Esophagus muscularis mucosa (tissue), 4 donors: ENCODE data around the gene ZNF76. TPM values are rescaled to one million over a fixed set of nuclear protein-coding genes. Genes with fewer than 3 reads are reported as not detected.
A peak's percentile ranks its signal among the peaks of the same experiment; 100 is the strongest.

Source experiments
- DNase-seq: peaks from one replicate; pipeline ENCODE4 v3.0.0-alpha.2; 2017; ENCODE audit errors: extremely low spot score
- H3K27ac ChIP-seq, 4 donors: fragments of 200-600 bp; sonication (generic); replicated peaks in 1 of 4; 1 replicate in 3 of 4; 2 replicates in 1 of 4; pipeline ENCODE4 v1.5.1; 2016 to 2019; ENCODE audit warnings: mild to moderate bottlenecking in 1 of 4
- H3K27me3 ChIP-seq, 4 donors: fragments of 200-600 bp; sonication (generic); one replicate each; pipeline versions ENCODE4 v1.5.1 to v1.6.0; 2016 to 2019
- H3K36me3 ChIP-seq, 4 donors: fragments of 200-600 bp; sonication (generic); one replicate each; pipeline ENCODE4 v1.5.1; 2016 to 2019
- H3K4me1 ChIP-seq, 4 donors: fragments of 200-600 bp; sonication (generic); one replicate each; pipeline ENCODE4 v1.5.1; 2016 to 2019
- H3K4me3 ChIP-seq, 4 donors: fragments of 200-600 bp; sonication (generic); 1 replicate in 2 of 4; 2 replicates in 2 of 4; pipeline ENCODE4 v1.5.1; 2016 to 2019; ENCODE audit warnings: mild to moderate bottlenecking in 4 of 4, moderate library complexity in 1 of 4
- H3K9me3 ChIP-seq, 4 donors: fragments of 200-600 bp; sonication (generic); 1 replicate in 3 of 4; 2 replicates in 1 of 4; pipeline ENCODE4 v1.5.1; 2016 to 2019
- CTCF ChIP-seq, 3 experiments: fragments of 200-600 bp in 2 of 3; fragments of 450-650 bp in 1 of 3; sonication (generic) in 2 of 3; IDR thresholded peaks; one replicate each; pipeline ENCODE4 v1.5.1; 2017 to 2019; ENCODE audit warnings: antibody characterized with exemption in 3 of 3, mild to moderate bottlenecking in 2 of 3, moderate library complexity in 1 of 3
- EP300 ChIP-seq: sonication (generic); formaldehyde crosslinking; IDR thresholded peaks from one replicate; pipeline ENCODE4 v1.6.1; 2017; ENCODE audit warnings: antibody characterized with exemption
- POLR2A ChIP-seq: fragments of 450-650 bp; IDR thresholded peaks from one replicate; pipeline ENCODE4 v1.6.1; 2017; ENCODE audit warnings: antibody characterized with exemption, moderate library complexity, mild to moderate bottlenecking, low read depth
- POLR2AphosphoS5 ChIP-seq, 2 donors: sonication (generic); formaldehyde crosslinking; IDR thresholded peaks; one replicate each; pipeline ENCODE4 v1.6.1; 2017; ENCODE audit warnings: antibody characterized with exemption in 2 of 2
- WGBS: methylation state at CpG from one replicate; pipeline ENCODE4 v1.1.5; 2018; 5-methylcytosine and 5-hydroxymethylcytosine counted together
- intact Hi-C: fragments of 100-400 bp; cut with DNase I; formaldehyde crosslinking; loops from one replicate; pipeline ENCODE4 v1.15.1; 2023
- total RNA-seq, 4 donors: library from RNA; depleted of rRNA; stranded (reverse); fragments of >200 nt; gene quantifications; one replicate each; pipeline versions ENCODE4 v1.1.0 to v1.2.1, GENCODE V29; 2016

Gene ZNF76
- total RNA-seq, 4 donors from 2014 or later, result 33.2 to 47.0 (median 36.2) TPM

- peak overlapping the region; percentile 24 to 52 (median 39) for H3K4me3 ChIP-seq
These were observed 37.5 kb downstream of the ZNF76 start for GRCh38 chr6:35296931-35297600.

GRCh38 chr6:35297601-35298481, 38.3 kb downstream of the ZNF76 start, which contains the start of gene DEF6:
Gene DEF6 (plus strand): TSS chr6:35297818. CDS start chr6:35297857, 39 bp downstream.
- Histone ChIP-seq H3K4me3 (peak within 1 kb of the TSS; percentile 24 to 52 (median 39)), H3K36me3 (peaks cover 13 to 42% (median 28%) of the 10 kb centered on the region in 4 donors), H3K27ac (peak within 1 kb of the TSS; percentile 16 to 63 (median 34)), H3K27me3 (no peaks in the 10 kb centered on the region), H3K4me1 (peaks cover 14 to 22% (median 17%) of the 10 kb centered on the region in 4 donors), H3K9me3 (no peaks in the 10 kb centered on the region)
- intact Hi-C loops, result no loop called here
- no peak for DNase-seq
- WGBS, result 61% methylated on average over 4 of the region's 35 CpGs
- no peak for TF ChIP-seq EP300
- no peak for TF ChIP-seq POLR2A
- TF ChIP-seq CTCF (IDR thresholded peaks at IDR 0.05), result peak; percentile 44 to 70 (median 45)
- peak; percentile 37 to 59 for TF ChIP-seq POLR2AphosphoS5 (IDR thresholded peaks at IDR 0.05)

More at GRCh38 chr6:35296931-35297600, 37.5 kb downstream of the ZNF76 start:
- no peak for DNase-seq
- no peaks in the 10 kb centered on the region for H3K9me3 ChIP-seq
- TF ChIP-seq POLR2A (no peak), POLR2AphosphoS5 (IDR thresholded peaks at IDR 0.05) (no peak), CTCF (IDR thresholded peaks at IDR 0.05) (no peak), EP300 (no peak)
- H3K36me3 ChIP-seq, result peaks cover 21 to 50% (median 36%) of the 10 kb centered on the region in 4 donors
- H3K27me3 ChIP-seq, result no peaks in the 10 kb centered on the region
- 48% methylated on average over 6 of the region's 6 CpGs for WGBS
- H3K27ac ChIP-seq, result peak overlapping the region in 2 of 4 donors; percentile 1 to 4
- intact Hi-C loops, result no loop called here
- peaks cover 14 to 18% (median 15%) of the 10 kb centered on the region in 4 donors for H3K4me1 ChIP-seq

- peak overlapping the region in 2 of 4 donors; percentile 36 to 63 for H3K27ac ChIP-seq
- intact Hi-C loops, result no loop called here
- 90% methylated on average over 6 of the region's 6 CpGs for WGBS
- H3K9me3 ChIP-seq, result no peaks in the 10 kb centered on the region
- peaks cover 14 to 24% (median 17%) of the 10 kb centered on the region in 4 donors for H3K4me1 ChIP-seq
- no peaks in the 10 kb centered on the region for H3K27me3 ChIP-seq
- TF ChIP-seq CTCF (IDR thresholded peaks at IDR 0.05) (no peak), POLR2AphosphoS5 (IDR thresholded peaks at IDR 0.05) (no peak), EP300 (no peak), POLR2A (no peak)
- no peak for DNase-seq
- peak overlapping the region in 2 of 4 donors; percentile 42 to 52 for H3K4me3 ChIP-seq
- H3K36me3 ChIP-seq, result peaks cover 9 to 34% (median 20%) of the 10 kb centered on the region in 4 donors
These were observed 39.1 kb downstream of the ZNF76 start for GRCh38 chr6:35298625-35299140.

- H3K27ac ChIP-seq, result peak overlapping the region in 1 of 4 donors; percentile 31
- H3K27me3 ChIP-seq, result no peaks in the 10 kb centered on the region
- no peak for DNase-seq
- no peaks in the 10 kb centered on the region for H3K9me3 ChIP-seq
- WGBS, result 78% methylated on average over 4 of the region's 4 CpGs
- H3K4me3 ChIP-seq, result no peak overlapping the region
- intact Hi-C loops, result no loop called here
- TF ChIP-seq EP300, result no peak
- TF ChIP-seq CTCF (IDR thresholded peaks at IDR 0.05), result no peak
- TF ChIP-seq POLR2A, result no peak
- TF ChIP-seq POLR2AphosphoS5 (IDR thresholded peaks at IDR 0.05), result no peak
- peaks cover 6 to 24% (median 15%) of the 10 kb centered on the region in 4 donors for H3K36me3 ChIP-seq
- peaks cover 14 to 24% (median 17%) of the 10 kb centered on the region in 4 donors for H3K4me1 ChIP-seq
These were observed 40.1 kb downstream of the ZNF76 start for GRCh38 chr6:35299674-35300073.
